Large intestine (tissue), 3 donors: Measurements from ENCODE around the gene PTK6. TPM values are rescaled to one million over a fixed set of nuclear protein-coding genes. Genes with fewer than 3 reads are reported as not detected.

Experiments used
- DNase-seq, 2 donors: peaks; one replicate each; pipeline versions ENCODE4 v3.0.0 to v3.0.0-alpha.2; 2013
- H3K27ac ChIP-seq: one replicate; pipeline ENCODE4 v1.5.1; 2013; ENCODE audit warnings: low read length
- H3K27me3 ChIP-seq: 2 replicates; pipeline ENCODE4 v1.6.1; 2013; ENCODE audit warnings: low read length; ENCODE audit not compliant: control insufficient read depth, insufficient read depth
- H3K36me3 ChIP-seq: 2 replicates; pipeline ENCODE4 v1.6.1; 2013; ENCODE audit warnings: low read length; ENCODE audit not compliant: control insufficient read depth, insufficient read depth
- H3K4me1 ChIP-seq: one replicate; pipeline ENCODE4 v1.6.1; 2013; ENCODE audit warnings: low read length; ENCODE audit not compliant: control insufficient read depth, insufficient read depth
- H3K4me3 ChIP-seq: one replicate; pipeline ENCODE4 v1.5.1; 2013; ENCODE audit warnings: low read length
- H3K9me3 ChIP-seq: one replicate; pipeline ENCODE4 v1.6.1; 2013; ENCODE audit warnings: mild to moderate bottlenecking, low read depth, low read length, moderate library complexity; ENCODE audit not compliant: control insufficient read depth
- WGBS: methylation state at CpG from one replicate; pipeline ENCODE4 v1.1.5; 2013; ENCODE audit warnings: low lambda C conversion rate; ENCODE audit not compliant: insufficient coverage; 5-methylcytosine and 5-hydroxymethylcytosine counted together
- polyA plus RNA-seq: library from polyadenylated mRNA; unstranded; fragments of 120-200 nt; gene quantifications from one replicate; pipeline ENCODE4 v1.2.1, GENCODE V29; 2013

Gene PTK6
- polyA plus RNA-seq, 1 donor = 0.31 TPM

DNA sequence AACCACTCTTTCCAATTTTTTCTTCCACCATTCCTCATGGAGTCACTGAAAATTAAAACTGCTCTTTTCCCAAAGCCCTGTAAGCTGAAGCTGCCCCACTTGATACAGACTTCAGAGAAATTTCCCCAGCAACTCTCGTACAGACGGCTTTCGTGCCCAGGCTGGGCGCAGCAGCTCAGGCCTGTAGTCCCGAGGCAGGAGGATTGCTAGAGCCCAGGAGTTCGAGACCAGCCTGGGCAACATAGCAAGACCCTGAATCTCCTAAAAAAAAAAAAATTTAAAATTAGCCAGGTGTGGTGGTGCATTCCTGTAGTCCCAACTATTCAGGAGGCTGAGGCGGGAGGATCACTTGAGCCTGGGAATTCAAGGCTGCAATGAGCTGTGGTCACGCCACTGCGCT, 10.0 kb downstream of the PTK6 start:
- Histone ChIP-seq H3K27ac (no peak overlapping the region), H3K4me1 (peaks cover 7% of the 10 kb centered on the region), H3K27me3 (no peaks in the 10 kb centered on the region), H3K9me3 (peaks cover 13% of the 10 kb centered on the region), H3K4me3 (no peak overlapping the region), H3K36me3 (peaks cover 13% of the 10 kb centered on the region)
- no CpG with 5 or more reads among the region's 9 CpGs for WGBS
- no peak for DNase-seq

DNA sequence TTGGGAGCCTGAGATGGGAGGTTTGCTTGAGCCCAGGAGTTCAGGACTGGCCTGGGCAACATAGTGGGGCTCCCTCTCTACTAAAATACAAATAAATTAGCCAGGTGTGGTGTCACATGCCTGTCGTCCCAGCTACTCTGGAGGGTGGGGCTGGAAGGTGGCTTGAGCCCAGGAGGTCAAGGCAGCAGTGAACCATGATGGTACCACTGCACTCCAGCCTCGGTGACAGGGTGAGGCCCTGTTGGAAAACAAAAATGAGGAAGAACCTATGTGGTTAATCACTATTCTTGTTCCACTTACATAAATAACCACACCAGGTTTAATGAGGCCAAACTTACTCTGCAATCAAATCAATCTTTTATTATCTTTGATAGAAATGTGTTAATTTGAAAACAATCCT, 11.2 kb downstream of the PTK6 start:
- no CpG with 5 or more reads among the region's 2 CpGs for WGBS
- H3K9me3 ChIP-seq = peaks cover 13% of the 10 kb centered on the region
- H3K27ac ChIP-seq = no peak overlapping the region
- H3K27me3 ChIP-seq = no peaks in the 10 kb centered on the region
- peaks cover 9% of the 10 kb centered on the region for H3K4me1 ChIP-seq
- H3K36me3 ChIP-seq = peaks cover 16% of the 10 kb centered on the region
- DNase-seq = no peak
- H3K4me3 ChIP-seq = no peak overlapping the region

DNA sequence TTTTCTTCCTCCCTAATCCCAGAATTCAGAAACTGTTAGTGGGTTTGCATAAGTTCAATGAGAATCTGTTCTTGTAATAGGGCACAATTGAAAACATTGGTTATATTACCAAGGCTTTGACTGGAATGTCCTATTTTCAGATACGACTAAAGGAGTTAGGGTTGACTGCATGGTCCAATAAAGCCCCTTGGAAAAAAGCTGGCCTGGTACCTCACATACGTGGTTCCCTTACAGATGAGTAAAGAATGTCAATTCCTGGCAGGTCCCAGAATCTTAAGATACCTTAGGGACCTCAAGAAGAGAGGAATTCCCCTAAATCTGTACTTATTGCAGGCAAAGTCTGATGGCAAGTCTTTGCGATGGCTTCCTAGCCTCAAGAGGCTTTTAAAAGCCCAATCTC, 12.0 kb downstream of the PTK6 start:
- no peak overlapping the region for H3K27ac ChIP-seq
- WGBS = no CpG with 5 or more reads among the region's 3 CpGs
- H3K4me1 ChIP-seq = peaks cover 4% of the 10 kb centered on the region
- H3K36me3 ChIP-seq = peaks cover 16% of the 10 kb centered on the region
- H3K4me3 ChIP-seq = no peak overlapping the region
- peaks cover 13% of the 10 kb centered on the region for H3K9me3 ChIP-seq
- no peaks in the 10 kb centered on the region for H3K27me3 ChIP-seq
- DNase-seq = no peak

- no CpG with 5 or more reads among the region's 11 CpGs for WGBS
Measured at GRCh38 chr20:63522981-63523611, 14.1 kb downstream of the PTK6 start.

DNA sequence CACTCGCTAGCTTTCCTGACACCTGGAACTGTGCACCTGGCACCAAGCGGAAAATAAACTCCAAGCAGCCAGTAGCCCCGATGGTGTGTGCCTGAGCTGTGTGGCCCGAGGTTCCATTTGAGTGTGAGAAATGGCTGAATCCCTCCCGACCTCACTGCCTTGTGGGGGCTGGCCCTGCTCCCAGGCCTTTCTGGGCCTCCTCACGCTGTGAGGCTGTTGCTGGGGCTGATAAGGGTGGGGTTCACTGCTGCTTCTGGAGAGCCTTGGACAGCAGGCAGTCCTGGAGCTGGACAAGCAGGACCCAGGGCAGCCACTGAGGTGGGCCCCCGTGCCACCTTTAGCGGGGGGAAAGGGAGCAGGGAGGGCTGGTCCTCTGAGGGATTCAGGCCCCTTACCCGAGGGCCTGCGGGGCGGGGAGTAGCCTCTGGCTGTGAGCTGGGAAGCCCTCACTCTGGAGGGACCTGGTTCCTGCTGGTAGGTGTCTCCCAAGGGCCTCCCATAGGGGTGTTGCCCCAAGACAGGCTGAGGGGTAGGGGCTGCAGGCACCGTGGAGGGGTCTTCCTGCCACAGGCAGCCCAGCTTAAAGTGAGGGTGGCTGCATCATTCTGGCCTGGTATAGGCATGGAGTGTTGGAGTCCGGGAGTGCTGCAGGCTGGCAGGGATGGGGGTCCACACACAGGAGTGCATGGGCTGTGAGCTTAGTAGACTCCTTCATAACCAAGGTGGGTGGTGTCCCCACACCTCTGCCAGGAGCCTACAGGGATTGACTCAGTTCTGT, 14.9 kb downstream of the PTK6 start:
- Histone ChIP-seq H3K4me1 (peaks cover 11% of the 10 kb centered on the region), H3K27ac (no peak overlapping the region), H3K36me3 (peaks cover 16% of the 10 kb centered on the region), H3K4me3 (no peak overlapping the region), H3K9me3 (peaks cover 13% of the 10 kb centered on the region), H3K27me3 (peaks cover 26% of the 10 kb centered on the region)
- no peak for DNase-seq
- no CpG with 5 or more reads among the region's 13 CpGs for WGBS

More at GRCh38 chr20:63522981-63523611, 14.1 kb downstream of the PTK6 start:
- Histone ChIP-seq H3K27ac (no peak overlapping the region), H3K9me3 (peaks cover 13% of the 10 kb centered on the region), H3K4me3 (no peak overlapping the region), H3K4me1 (peaks cover 11% of the 10 kb centered on the region), H3K36me3 (peaks cover 16% of the 10 kb centered on the region), H3K27me3 (peaks cover 19% of the 10 kb centered on the region)
- DNase-seq = no peak

- no peak overlapping the region for H3K27ac ChIP-seq
- H3K9me3 ChIP-seq = peaks cover 13% of the 10 kb centered on the region
- WGBS = no CpG with 5 or more reads among the region's 23 CpGs
- H3K36me3 ChIP-seq = peaks cover 16% of the 10 kb centered on the region
- H3K4me1 ChIP-seq = peaks cover 11% of the 10 kb centered on the region
- H3K27me3 ChIP-seq = peaks cover 28% of the 10 kb centered on the region
- H3K4me3 ChIP-seq = peak overlapping the region; percentile 67
- DNase-seq = no peak
Measured at GRCh38 chr20:63521602-63522001, 15.6 kb downstream of the PTK6 start.

DNA sequence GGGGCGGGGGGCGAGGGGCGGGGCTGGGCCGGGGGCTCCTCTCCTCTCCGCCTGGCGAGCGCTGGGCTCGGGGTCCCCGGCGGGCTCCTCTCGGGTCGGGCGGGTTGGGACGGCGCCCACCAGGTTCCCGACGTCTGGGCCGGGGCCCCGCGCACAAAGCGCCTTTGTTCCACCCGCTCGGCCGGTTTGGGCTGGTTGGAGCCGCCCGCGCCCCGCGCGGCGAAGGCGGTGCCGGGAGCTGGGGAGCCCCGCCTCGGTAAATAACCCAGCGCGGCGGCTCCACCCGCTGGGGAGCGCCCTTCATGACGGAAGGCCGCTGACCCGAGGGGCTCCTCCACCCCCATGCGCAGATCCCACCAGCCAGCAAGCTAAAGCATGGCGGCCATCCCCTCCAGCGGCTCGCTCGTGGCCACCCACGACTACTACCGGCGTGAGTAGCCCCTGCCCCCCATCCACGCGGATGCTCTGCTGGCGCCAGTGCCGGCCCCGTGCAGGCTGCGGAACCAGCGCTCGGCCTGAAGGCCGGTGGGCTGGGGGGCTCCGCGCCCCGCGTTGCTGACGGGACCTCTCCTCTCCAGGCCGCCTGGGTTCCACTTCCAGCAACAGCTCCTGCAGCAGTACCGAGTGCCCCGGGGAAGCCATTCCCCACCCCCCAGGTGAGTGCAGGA, 16.1 kb downstream of the PTK6 start:
- Histone ChIP-seq H3K4me1 (peaks cover 11% of the 10 kb centered on the region), H3K27ac (no peak overlapping the region)
- no CpG with 5 or more reads among the region's 68 CpGs for WGBS

DNA sequence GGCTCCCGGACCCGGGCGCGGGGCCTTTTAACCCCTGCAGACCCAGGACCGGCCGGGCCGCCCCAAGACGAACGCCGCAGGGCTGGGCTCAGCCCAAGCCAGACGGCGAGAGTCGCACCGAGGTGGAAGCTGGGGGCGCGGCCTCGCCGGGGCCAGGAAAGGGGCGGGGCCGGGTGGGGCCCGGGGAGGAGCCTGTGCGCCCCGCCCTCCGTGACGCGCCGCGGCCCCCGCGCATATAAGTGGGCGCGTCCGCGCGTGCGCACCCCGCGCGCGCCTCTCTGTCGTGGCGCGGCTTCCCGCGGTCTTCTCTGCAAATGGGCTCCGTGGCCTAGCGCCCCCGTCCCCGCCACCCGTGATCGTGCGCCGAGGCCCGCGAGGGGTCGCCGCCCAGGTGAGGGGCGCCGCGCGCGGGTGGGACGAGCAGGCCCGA, 16.7 kb downstream of the PTK6 start, which contains the start of gene PPDPF:
Gene PPDPF, plus strand, starts transcription at position 262 of the 430 bp plus-strand sequence. CDS start 544 bp downstream, outside the sequence.
- peak; percentile 77 to 84 for DNase-seq
- Histone ChIP-seq H3K36me3 (peaks cover 16% of the 10 kb centered on the region), H3K4me3 (peak within 1 kb of the TSS; percentile 67), H3K27ac (peak within 1 kb of the TSS; percentile 65), H3K27me3 (peaks cover 28% of the 10 kb centered on the region), H3K4me1 (peaks cover 11% of the 10 kb centered on the region), H3K9me3 (peaks cover 13% of the 10 kb centered on the region)
- WGBS = no CpG with 5 or more reads among the region's 64 CpGs

More for the DNA sequence above, 16.1 kb downstream of the PTK6 start:
- Histone ChIP-seq H3K27me3 (peaks cover 28% of the 10 kb centered on the region), H3K36me3 (peaks cover 16% of the 10 kb centered on the region), H3K4me3 (peak overlapping the region; percentile 67), H3K9me3 (peaks cover 13% of the 10 kb centered on the region)
- DNase-seq = peak; percentile 79 to 90

DNA sequence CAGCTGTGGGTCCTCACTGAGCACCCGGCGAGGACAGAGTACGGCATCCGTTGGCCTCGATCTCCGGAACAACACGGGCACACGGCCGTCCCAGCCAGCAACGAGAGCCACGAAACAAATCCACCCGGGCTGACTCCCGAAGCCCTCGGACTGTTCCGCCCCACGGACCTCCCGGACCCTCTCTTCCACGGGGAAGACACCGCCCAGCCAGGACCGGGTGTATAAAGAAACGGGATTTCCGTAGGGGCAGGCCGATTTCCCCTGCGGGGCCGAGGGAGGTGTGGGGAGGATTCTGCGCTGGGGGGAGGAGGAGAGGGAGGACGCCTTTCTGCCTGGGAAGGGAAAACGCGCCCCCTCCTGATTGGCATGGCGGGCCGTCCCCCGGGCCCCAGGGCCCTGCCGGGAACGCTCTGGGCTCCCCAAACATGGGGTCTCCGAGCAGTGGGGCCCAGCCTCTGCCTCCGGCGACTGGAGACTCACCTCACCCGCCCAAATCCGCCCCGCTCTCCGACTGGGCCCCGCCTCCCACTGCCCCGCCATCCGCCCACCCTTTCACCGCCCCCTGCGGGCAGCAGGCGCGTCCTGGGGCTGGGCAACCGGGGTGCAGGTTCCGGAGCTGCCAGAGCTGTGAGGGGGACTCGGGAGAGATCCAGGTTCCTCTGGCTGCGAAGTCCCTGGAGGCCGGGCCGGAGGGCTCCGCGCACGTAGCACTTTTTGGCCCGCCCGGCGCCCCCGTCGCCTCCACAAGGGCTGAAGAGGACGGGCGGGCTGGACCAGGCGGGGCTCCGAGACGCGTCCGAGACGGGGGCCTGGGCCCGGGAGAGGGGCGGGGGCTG, 17.3 kb downstream of the PTK6 start:
- peaks cover 11% of the 10 kb centered on the region for H3K4me1 ChIP-seq
- peak overlapping the region; percentile 65 for H3K27ac ChIP-seq
- no CpG with 5 or more reads among the region's 72 CpGs for WGBS
- H3K36me3 ChIP-seq = peaks cover 16% of the 10 kb centered on the region
- peak overlapping the region; percentile 57 for H3K4me3 ChIP-seq
- peak in 1 of 2 donors; percentile 60 for DNase-seq
- peaks cover 13% of the 10 kb centered on the region for H3K9me3 ChIP-seq
- peaks cover 28% of the 10 kb centered on the region for H3K27me3 ChIP-seq
